CD4-positive, alpha-beta T cell (primary cell): ENCODE results near the gene PKIG. TPM values are rescaled to one million over a fixed set of nuclear protein-coding genes. Genes with fewer than 3 reads are reported as not detected.
A peak's percentile ranks its signal among the peaks of the same experiment; 100 is the strongest.

Experiments used
- ATAC-seq: fragments of 200-7000 bp; cut with Tn5 transposase; one replicate; pipeline ENCODE4 v1.10.0; 2022; ENCODE audit warnings: mild to moderate bottlenecking; ENCODE audit not compliant: poor library complexity
- CTCF ChIA-PET: fragments of 350-600 bp; sonication (Branson Sonifier 250); formaldehyde crosslinking; loops from one replicate; lab custom pipeline; 2021; ENCODE audit warnings: antibody characterized with exemption, inconsistent platforms; lab: Charles Lee
- POLR2A ChIA-PET: fragments of 350-600 bp; sonication (Branson Sonifier 250); formaldehyde crosslinking; loops from one replicate; lab custom pipeline; 2021; ENCODE audit warnings: antibody characterized with exemption, inconsistent platforms; lab: Charles Lee
- DNase-seq, 14 experiments: peaks; one replicate each; pipeline ENCODE4 v3.0.0-alpha.2; 2013 to 2020; ENCODE audit warnings: mixed read lengths in 2 of 14
- H3K27ac ChIP-seq, 2 donors: one replicate each; pipeline versions ENCODE4 v1.5.1 to v1.7.0; 2013; ENCODE audit warnings: low read length in 2 of 2, low read depth in 1 of 2, mild to moderate bottlenecking in 1 of 2
- H3K27me3 ChIP-seq, 2 experiments: 1 replicate in 1 of 2; 2 replicates in 1 of 2; pipeline versions ENCODE4 v1.6.1 to v1.7.0; 2013; ENCODE audit warnings: low read length in 2 of 2, control low read depth in 1 of 2, mild to moderate bottlenecking in 1 of 2, moderate library complexity in 1 of 2; ENCODE audit not compliant: insufficient read depth in 2 of 2, control insufficient read depth in 1 of 2
- H3K36me3 ChIP-seq: one replicate; pipeline ENCODE4 v1.6.1; 2013; ENCODE audit warnings: low read length, control low read depth; ENCODE audit not compliant: insufficient read depth
- H3K4me1 ChIP-seq: one replicate; pipeline ENCODE4 v1.6.1; 2013; ENCODE audit warnings: low read length, control low read depth; ENCODE audit not compliant: insufficient read depth
- H3K4me3 ChIP-seq: one replicate; pipeline ENCODE4 v1.5.1; 2013; ENCODE audit warnings: mild to moderate bottlenecking, low read length, moderate library complexity
- H3K9me3 ChIP-seq, 2 experiments: 1 replicate in 1 of 2; 2 replicates in 1 of 2; pipeline versions ENCODE4 v1.6.1 to v1.7.0; 2013; ENCODE audit warnings: low read length in 2 of 2, mild to moderate bottlenecking in 2 of 2, control low read depth in 1 of 2, moderate library complexity in 1 of 2; ENCODE audit not compliant: control insufficient read depth in 1 of 2, insufficient read depth in 1 of 2
- H3K27ac Mint-ChIP-seq: one replicate; pipeline ENCODE4 v1.8.0; 2020; ENCODE audit warnings: mixed read lengths
- H3K27me3 Mint-ChIP-seq: one replicate; pipeline ENCODE4 v1.8.0; 2021; ENCODE audit warnings: mixed read lengths
- H3K36me3 Mint-ChIP-seq: one replicate; pipeline ENCODE4 v1.8.0; 2021; ENCODE audit warnings: low read depth, mixed read lengths
- H3K4me1 Mint-ChIP-seq: one replicate; pipeline ENCODE4 v1.8.0; 2021; ENCODE audit warnings: low read depth, mixed read lengths
- H3K4me3 Mint-ChIP-seq: one replicate; pipeline ENCODE4 v1.8.0; 2020; ENCODE audit warnings: mild to moderate bottlenecking, mixed read lengths
- H3K9me3 Mint-ChIP-seq: one replicate; pipeline ENCODE4 v1.8.0; 2020; ENCODE audit warnings: mixed read lengths
- CTCF ChIP-seq: fragments of 200-600 bp; IDR thresholded peaks from one replicate; pipeline ENCODE4 v1.8.0; 2022; ENCODE audit warnings: antibody characterized with exemption, mild to moderate bottlenecking
- intact Hi-C, 2 experiments: fragments of 100-400 bp; cut with DNase I in 1 of 2; cut with micrococcal nuclease in 1 of 2; formaldehyde crosslinking; loops; one replicate each; pipeline versions ENCODE4 v1.15.1 to v1.9.0; 2023 to 2025; cut with DNase I, micrococcal nuclease
- total RNA-seq, 174 experiments: library from RNA in 2 of 174; stranded (reverse) in 2 of 174; gene quantifications; one replicate each; pipeline ENCODE4 v1.2.3 and lab custom pipeline; 2021 to 2026

PKIG gene
- total RNA-seq, 2 experiments from 2014 or later: 1.7 to 2.4 TPM

DNA sequence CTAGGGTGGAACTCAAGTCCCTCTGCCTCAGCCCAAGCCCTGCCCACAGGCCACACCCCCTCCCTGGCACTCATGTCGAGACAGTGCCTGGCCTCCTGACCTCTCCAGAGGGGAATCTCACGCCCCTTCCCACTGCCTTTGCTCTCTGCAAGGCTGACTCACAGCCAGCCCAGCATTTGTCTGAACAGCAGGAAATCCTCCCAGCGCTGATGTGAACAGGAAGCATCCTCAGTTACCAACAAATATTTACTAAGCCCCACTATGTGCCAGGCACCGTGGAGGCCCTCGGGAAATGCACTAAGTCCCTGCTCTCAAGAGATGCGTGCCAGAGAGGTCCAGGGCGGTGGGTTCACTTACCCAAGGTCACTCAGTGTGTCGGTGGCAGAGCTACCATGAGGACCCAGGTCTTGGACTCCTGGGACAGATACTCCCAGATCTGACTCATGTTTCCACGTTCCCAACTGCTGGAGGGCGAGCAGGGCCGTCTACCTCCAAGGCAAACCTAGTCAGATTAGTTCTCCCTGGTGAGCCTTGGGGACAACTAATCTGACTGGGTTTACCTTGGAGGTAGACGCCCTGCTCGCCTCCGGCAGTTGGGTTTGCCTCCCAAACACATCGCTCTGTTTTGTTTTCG lies 61.3 kb downstream of the PKIG start:
- Histone ChIP-seq H3K4me1 (peaks cover 81% of the 10 kb centered on the region), H3K4me3 (peak overlapping the region; percentile 6)
- intact Hi-C loops: loop anchor here in 1 of 2 experiments (1.0 kb wide), 1 partner anchor 9 kb away; no protein-coding TSS in a partner anchor

GRCh38 chr20:44644230-44644617 lies 61.8 kb downstream of the PKIG start:
- peak in 3 of 14 experiments; percentile 38 to 54 (median 48) for DNase-seq

More for the DNA sequence above, 61.3 kb downstream of the PKIG start:
- Histone ChIP-seq H3K9me3 (peaks cover 0 to 4% of the 10 kb centered on the region in 2 experiments), H3K27ac (peak overlapping the region; percentile 81 to 90), H3K36me3 (peaks cover 8% of the 10 kb centered on the region), H3K27me3 (no peaks in the 10 kb centered on the region)
- ATAC-seq (peak; percentile 52), DNase-seq (peak in 13 of 14 experiments; percentile 25 to 85 (median 59))
- Mint-ChIP-seq H3K9me3 (no peaks in the 10 kb centered on the region), H3K4me1 (peaks cover 85% of the 10 kb centered on the region), H3K36me3 (peaks cover 22% of the 10 kb centered on the region), H3K27ac (peak overlapping the region; percentile 91), H3K4me3 (peak overlapping the region; percentile 72), H3K27me3 (no peaks in the 10 kb centered on the region)
- ChIA-PET POLR2A (interaction anchor here (0.9 to 2.8 kb wide), 9 partner anchors 8 to 122 kb away, joined by 3 to 15 read pairs (median 5); partner anchors contain the start of genes ADA and SERINC3), CTCF (interaction anchor here (1.0 to 5.8 kb wide), 4 partner anchors 33 to 168 kb away, joined by 5 to 21 read pairs (median 7); partner anchors contain the start of gene TTPAL)
- no peak for TF ChIP-seq CTCF

More at GRCh38 chr20:44644230-44644617, 61.8 kb downstream of the PKIG start:
- peaks cover 85% of the 10 kb centered on the region for H3K4me1 Mint-ChIP-seq
- H3K27ac Mint-ChIP-seq: peak overlapping the region; percentile 91
- H3K36me3 Mint-ChIP-seq: peaks cover 17% of the 10 kb centered on the region
- CTCF ChIA-PET: interaction anchor here (0.8 to 5.8 kb wide), 3 partner anchors 39 to 169 kb away, joined by 3 to 21 read pairs (median 6); partner anchors contain the start of gene TTPAL
- H3K36me3 ChIP-seq: peaks cover 8% of the 10 kb centered on the region
- H3K4me3 ChIP-seq: peak overlapping the region; percentile 9
- no peak for TF ChIP-seq CTCF
- H3K27ac ChIP-seq: peak overlapping the region; percentile 81 to 90
- H3K27me3 ChIP-seq: no peaks in the 10 kb centered on the region
- H3K9me3 ChIP-seq: peaks cover 0 to 4% of the 10 kb centered on the region in 2 experiments
- peaks cover 86% of the 10 kb centered on the region for H3K4me1 ChIP-seq
- peak overlapping the region; percentile 81 for H3K4me3 Mint-ChIP-seq
- ATAC-seq: peak; percentile 9
- no peaks in the 10 kb centered on the region for H3K27me3 Mint-ChIP-seq
- POLR2A ChIA-PET: interaction anchor here (0.9 to 2.8 kb wide), 8 partner anchors 20 to 335 kb away, joined by 3 to 15 read pairs (median 4); partner anchors contain the start of gene SERINC3
- no peaks in the 10 kb centered on the region for H3K9me3 Mint-ChIP-seq
- intact Hi-C loops: loop anchor here in 1 of 2 experiments (1.0 kb wide), 1 partner anchor 8 kb away; no protein-coding TSS in a partner anchor
